HL-60/S4 (cell line): Measurements from ENCODE around the gene ZNF580.

ENCODE experiments used
- in situ Hi-C: fragments of 300-500 bp; cut with MboI; formaldehyde crosslinking; loops from 2 replicates; pipeline ENCODE4 v1.14.3; 2022; ENCODE audit warnings: low sequenced_read_pairs

Gene ZNF580

DNA sequence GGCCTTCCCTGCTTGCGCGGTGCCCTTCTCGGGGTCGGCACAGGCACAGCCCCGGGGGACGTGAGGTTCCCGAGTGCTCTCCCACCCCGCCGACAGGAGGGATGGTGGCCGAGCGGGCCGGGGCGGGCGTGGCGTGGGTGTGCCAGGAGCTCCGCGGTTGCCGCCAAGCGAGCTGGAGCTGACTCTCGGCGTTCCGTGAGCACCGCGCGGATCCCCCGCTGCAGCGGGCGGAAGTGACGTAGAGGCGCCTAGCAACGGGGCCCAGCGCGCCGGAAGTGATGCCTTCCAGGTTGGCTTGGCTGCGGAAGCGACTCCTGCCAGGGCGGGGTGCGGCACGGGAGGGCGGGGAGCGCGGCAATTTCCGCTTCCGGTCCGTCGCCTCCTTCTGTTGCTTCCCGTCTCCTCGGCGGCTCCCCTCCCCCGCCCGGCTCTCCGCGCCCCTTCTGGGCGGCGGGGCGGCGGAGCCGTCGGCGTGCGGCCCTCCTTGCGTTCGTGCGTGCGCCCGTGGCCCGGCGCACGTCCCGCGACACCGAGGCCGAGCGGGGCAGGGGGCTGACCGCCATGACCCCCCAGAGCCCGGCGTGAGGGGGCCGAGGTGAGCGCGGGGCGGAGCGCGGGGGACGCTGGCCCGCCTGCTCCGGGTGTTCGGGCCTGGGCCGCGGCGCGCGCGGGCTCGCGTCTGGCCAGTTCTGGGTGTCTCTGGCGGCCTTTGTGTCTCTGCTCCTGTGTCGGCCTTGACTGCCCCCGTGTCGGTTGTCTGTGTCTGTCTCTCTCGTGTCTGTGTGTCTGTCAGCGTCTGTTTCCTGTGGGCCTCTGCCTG is 34.2 kb downstream of the ZNF580 start, which contains the start of gene EPN1:
Gene EPN1 (plus strand): TSS at position 386 of the 820 bp plus-strand sequence. CDS start 3,402 bp downstream, outside the sequence.
- in situ Hi-C loops = no loop called here

DNA sequence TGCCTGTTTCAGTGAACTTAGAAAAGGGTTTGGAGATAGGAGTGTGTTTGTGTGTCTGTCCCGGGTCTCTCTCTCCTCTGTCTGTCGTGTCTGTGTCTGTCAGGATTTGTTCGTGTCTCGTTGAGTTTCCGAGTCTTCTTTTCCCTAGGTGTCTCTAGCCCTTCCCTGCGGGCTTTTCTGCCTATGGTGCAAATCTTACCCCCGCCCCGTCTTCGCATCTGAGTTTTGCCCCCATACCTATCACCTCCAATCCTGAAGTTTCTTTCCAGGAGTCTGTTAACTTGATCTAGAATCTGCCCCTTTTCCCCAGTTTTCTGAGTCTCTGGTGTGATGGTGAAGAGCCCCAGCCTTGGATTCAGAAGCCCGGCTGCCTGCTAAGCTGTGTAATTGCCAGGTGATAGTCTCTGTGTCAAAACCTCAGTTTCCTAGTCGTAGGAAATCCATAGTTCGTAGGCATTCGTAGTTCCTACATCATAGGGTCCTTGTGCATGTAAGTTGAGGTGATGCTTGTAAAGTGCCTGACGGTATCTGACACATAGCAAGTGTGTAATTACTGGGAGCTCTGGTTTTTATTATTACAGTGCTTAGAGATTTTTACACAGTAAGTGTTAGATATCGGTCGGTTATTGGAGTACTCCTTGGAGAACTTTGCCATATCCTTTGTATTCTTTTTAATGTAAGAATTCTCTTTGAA is 35.0 kb downstream of the ZNF580 start:
- in situ Hi-C loops = no loop called here

DNA sequence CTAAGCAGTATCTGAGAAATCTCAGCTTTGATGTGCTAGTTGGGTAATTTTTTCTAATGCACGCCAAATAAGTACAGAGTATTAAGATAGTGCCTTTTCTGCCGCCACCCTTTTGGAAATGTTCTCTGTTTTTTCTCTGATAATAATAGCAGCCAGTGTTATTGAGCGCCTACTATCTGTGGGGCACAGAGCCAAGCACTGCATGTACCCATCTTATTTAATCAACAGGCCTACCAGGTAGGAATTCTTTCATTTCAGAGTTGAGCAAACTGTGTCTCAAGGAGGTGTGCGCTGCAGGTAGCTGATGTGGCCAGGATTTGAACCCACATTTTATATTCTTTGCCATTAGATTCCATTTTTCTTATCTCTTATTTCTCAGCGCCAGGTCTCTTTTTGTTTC is 35.6 kb downstream of the ZNF580 start:
- in situ Hi-C loops = no loop called here

DNA sequence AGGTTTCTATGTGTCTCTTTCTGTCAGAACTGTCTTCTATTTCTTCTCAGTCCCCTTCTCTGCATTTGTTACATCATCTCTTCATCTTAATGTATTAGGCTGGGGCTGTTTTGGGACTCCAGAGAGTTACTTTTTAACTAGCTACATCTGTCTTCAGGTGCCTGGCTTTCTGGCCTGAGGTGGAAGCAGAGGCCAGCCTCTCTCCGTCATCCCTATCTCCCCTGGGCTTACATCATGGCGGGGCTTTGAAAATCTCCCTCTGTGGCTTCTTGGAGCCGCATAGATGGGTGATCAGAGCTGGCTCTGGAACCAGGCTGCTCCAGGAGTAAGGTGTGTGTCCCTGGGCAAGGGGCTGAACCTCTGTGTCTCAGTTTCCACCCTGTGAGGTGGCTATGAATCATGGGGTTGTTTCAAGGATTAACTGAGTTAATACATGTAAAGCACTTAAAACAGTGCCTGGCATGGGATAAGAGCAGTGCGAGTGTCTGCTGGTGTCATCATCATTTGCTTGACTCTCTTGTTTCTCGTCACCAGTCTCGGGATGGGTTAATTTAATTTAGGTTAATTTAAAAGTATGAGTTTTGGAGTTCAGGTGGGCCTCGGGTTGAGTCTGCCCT is 36.2 kb downstream of the ZNF580 start:
- in situ Hi-C loops = no loop called here

DNA sequence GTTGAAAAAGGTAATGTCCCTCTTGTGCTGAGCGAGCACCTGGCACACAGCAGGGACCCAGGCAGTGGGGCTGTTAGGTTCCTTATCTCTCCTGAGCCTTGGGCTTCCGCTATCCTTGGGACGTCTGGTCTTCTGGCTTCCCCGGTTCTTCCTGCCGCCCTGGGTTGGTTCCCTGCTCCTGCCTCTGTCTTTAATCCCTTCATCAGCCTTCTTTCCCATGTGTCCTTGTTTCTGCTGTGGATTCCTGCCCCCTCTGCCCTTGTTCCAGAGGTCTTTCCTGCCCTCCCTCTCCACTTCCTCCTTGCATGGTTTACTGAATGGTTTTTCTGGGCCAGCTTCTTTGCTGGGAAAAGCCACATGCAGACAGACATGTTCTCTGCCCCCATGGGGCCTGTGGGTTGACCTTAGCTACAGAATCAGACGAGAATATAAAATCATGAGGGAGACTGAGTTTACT is 36.8 kb downstream of the ZNF580 start:
- in situ Hi-C loops = no loop called here

DNA sequence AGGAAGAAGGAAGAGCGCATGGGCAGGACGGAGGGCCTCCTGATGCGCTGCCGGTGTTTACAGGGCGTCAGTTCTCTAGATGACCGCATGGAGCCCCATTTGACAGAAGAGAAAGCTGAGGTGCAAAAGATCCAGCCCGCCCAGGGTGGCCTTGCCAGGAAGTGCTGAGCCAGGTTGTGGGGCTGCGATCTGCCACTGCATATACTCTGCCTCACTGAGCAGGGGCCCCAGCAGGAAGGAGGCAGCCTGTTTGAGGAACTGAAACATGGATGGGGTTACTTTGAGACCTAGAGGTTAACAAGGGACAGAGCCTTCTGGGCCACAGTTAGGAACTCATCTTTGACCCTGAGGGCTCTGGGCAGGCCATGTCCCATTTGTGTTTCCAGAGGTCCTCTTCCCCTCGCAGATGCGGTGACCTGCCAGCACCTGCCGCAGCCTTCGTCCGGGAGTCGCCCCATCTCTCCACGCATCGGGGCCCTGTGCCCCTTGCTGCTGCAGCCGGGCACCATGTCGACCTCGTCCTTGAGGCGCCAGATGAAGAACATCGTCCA is 37.4 kb downstream of the ZNF580 start:
- in situ Hi-C loops = no loop called here

DNA sequence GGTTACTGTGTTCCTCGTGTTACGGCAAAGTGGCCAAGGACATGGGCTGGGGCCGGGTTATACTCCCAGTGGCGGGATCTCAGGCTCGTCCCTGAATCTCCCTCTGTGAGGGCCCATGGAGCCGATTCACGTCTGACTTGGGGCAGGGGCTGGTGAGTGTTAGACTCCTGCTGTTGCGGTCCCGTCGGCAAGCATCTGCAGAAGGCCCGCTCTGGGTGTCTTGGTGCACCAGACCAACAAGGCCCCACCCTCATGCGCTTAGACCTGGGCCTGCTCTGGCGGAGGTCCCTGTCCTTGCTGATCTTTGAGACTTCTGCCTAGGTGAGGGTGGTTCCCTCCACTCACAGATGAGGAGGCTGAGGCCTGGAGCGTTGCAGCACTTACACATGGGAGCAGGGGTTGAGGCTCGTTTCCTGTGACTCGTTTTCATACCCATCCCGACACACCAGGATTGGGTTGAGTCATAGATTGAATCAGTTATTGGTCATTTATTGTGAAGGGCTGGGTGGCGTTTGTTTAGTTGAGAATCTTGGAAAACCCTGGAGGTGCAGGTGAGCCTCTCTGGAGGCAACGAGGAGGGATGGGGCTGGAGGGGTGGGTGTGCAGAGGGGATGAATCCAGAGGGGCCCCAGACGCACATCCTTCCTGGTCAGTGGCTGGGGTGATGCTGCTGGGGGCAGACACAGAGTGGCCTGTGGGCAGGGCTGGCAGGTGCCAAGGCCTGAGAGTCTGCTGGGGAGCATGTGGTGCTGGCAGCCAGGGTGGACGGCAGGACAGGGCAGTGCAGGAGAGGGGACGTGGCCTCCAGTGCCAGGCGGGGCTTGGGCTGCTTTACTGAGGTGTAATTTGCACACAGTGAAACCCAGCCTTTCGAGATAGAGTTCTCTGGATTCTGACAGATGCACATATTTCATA is 38.8 kb downstream of the ZNF580 start:
- in situ Hi-C loops = no loop called here

DNA sequence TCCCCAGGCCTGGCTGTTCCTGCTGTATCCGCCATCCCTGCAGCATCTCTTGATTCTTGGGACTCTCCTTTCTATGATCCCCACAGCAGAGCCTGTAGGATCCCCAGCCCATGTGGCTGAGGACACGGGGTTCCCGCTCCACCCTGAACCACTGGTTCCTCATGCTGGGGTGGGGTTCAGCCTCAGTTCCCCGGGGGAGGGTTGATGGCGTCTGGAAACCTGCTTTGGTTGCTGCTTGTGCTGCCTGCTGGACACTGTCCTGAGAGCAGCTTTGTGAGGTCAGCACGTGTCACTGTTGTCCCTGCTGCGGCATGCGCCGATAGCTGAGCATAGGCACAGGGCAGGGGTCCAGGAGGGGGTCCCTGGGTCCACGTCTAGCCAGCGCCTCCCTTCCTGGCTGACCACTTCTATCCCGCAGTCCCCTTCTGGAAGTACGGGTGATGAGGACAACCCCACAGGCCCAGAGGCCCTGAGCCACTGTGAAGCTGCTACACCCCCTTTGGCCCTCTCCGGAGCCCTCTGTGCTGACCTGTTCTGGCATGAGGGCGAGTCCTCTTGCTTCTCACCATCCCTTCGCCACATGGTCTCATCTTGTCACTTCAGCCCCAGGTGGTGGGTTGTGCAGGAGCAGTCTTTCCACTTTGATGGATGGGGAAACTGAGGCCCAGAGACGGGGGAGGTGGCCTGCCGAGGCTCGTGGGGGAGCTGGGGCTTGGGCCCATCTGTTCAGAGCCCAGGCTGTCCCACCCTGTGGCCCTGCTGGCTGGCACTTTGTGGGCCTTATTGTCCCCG is 39.7 kb downstream of the ZNF580 start:
- in situ Hi-C loops = no loop called here

DNA sequence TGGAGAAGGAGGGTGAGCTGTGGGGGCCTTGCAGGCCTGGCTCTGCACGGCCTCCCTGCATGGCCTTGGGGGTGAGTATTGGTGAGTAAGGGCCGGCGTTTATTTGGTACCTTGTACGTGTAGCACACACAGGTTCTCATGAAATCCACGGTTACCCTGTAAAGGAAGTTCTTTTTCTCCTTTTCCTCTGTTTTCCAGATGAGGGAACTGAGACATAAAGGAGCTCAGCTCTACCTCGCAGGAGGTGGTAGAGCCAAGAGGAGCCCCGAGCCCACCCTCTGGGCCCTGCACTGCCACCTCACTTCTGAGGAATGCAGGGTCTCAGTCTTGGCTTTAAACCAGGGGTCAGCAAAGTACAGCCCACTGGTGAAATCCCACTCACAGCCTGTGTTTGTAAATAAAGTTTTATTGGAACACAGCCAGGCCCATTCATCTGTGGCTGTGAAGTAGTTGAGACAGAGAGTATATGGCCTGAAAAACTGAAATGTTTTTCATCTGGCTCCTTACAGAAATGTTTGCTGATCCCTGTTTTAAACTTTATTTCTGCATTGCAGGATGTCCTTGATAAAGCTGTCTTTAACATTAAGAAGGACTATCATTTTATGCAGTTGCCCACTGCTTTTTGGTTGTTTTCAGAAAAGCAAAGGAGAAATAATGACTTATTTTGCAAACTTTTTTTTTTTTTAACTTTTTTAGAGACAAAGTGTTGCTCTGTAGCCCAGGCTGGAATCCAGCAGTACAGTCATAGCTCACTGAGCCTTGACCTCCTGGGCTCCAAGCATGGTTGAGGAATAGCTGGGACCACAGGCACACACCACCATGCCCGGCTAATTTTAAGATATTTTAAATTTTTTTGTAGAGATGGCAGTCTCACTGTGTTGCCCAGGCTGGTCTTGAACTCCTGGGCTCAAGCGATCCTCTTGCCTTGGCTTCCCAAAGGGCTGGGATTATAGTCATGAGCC is 40.6 kb downstream of the ZNF580 start:
- in situ Hi-C loops = no loop called here

DNA sequence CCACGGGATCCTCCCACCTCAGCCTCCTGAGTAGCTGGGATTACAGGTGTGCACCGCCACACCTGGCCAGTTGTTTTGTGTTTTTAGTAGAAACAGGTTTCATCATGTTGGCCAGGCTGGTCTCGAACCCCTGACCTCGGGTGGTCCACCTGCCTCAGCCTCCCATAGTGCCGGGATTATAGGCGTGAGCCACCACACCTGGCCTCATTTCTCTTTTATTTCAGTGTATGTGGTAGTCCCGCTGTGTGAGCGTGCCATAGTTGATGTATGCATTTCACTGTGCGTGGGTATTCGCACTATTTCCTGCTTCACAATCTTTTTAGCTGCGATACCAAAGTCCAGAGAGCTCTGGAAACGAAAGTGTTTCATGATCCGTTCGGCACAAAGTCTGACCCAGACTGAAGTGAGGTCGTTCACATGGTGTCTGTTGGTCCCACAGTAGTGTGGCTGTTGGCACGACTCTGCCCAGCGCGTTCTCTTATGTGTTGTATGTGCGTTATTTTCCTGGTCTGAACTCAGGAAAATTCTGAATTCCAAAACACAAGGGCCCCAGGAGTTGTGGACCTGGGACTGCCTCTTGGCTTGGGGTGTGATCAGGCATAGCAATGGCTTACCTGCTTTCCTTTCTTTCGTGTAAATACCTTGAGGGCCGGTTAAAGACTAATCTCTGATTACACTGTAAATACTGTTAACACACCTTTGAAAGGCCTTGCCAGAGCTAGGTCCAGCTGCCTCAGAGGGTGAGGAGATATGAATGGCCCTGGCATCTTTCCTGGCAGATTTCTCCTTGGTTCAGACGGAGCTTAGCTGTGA is 42.9 kb downstream of the ZNF580 start:
- in situ Hi-C loops = no loop called here

DNA sequence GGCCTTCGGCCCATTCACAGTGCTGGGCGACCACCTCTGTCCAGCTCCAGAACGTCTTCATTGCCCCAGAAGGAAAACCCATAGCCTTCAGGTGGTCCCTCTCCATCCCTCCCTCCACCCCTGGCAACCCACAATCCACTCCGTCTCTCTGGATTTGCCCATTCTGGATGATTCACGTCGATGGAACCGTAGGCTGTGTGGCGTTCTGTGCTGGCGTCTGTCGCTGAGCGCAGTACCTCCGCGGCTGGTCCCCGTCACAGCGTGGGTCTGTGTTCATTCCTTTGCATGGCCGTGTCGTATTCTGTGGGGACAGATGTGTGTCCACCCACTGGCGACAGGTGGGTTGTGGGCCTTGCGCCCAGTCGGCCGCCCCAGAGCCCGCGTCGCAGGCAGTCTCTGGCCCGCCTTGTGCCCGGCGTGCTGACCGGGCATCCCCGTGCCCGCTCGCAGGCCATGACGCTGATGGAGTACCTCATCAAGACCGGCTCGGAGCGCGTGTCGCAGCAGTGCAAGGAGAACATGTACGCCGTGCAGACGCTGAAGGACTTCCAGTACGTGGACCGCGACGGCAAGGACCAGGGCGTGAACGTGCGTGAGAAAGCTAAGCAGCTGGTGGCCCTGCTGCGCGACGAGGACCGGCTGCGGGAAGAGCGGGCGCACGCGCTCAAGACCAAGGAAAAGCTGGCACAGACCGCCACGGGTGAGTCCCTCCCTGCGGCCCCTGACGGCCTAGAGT is 44.3 kb downstream of the ZNF580 start:
- in situ Hi-C loops = no loop called here

DNA sequence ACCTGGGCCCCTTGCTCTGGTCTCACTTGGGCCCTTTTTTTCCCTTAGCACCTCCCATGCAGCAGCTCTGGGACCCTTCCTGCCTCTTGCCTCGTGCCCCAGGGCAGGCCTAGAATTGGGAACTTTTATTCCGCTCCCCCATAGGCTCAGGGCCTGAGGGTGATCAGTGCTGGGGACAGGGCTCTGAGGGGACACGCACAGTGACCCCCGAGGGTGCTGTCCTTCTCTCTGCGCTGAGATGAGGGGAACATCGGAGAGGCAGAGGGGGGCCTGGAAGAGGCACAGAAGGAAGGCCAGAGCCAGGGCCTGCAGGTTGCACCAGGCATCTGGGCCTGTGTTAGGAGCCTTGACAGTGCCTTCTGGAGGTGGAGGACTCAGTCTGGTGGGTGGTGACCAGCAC is 45.0 kb downstream of the ZNF580 start:
- in situ Hi-C loops = no loop called here

DNA sequence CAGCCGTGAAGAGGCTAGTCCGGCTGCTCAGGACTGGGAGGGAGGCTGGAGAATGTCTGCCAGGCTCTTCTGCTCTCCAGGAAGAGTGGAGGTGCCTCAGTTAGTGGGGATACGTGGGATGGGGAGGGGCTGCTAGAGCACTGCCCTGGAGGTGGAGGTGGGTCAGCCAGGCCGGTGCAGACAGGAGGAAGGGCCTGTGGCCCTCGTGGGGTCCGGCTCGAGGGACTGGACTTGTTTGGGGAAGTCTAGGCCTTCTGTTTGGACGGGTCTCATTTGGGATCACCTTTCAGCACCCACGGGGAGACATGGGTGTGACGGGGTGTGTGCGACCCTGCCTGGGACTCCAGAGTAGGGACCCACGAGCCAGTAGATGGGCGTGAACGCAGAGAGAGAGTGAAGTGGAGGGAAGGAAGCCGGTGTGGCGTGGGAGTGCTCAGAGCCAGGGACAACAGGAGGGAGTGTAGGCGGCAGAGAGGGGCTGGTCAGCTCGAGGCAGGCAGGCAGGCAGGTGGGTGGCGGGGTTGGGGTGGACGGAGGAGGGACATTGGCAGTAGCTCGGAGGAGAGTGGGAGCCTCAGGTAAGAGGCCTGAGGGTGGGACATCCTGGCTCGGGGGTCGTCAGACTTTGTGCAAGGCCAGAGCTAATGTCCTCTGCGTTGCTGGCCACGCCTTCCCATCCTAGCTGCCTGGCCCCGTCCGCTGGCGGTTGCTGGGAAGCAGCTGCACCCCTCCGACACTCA is 45.7 kb downstream of the ZNF580 start:
- in situ Hi-C loops = no loop called here

DNA sequence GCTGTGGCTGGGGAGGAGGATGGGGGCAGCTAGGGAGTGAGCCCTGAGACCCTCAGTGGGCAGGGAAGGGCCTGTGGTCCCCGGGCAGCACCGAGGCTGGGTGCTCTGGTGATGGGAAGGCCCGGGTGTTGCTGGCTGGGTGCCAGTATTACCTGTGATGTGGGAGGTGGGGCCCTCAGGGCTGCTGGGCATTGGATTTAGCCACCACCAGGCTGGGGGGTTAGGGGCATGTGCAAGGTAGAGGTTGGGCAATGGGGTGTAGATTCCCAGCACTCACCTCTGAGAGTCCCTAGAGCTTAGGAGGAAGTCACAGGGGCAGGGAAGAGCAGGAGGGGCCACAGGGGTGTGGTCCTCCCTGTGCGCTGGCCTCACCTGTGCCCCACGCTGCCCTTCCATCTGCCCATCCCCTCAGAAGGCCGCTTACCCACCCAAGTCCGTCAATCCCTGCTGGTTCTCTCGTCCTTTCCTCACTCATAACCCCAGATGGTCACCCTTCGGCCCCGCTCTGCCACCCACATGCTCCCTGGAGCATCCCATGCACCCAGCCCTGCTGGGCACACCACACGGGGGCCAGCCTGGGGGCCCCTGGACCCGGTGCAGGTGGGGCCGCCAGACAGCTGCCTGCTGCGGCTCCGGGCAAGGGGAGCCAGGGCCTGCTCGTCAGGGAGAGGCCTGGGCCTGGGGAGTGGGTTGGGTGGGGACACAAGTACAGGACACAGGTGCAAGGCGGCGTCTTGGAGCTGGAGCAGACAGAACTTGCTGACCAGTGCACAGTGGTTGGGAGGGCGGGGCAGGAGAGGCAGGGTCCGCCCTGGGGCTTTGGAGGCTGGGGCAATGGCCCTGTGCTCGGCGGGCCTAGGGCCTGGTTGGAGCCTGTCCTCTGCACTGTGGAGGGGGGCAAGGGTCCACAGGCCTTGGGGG is 46.7 kb downstream of the ZNF580 start:
- in situ Hi-C loops = no loop called here
